ENCODE results near the gene CHKA. TPM values are rescaled to one million over a fixed set of nuclear protein-coding genes. Genes with fewer than 3 reads are reported as not detected.

Gene CHKA
- polyA plus RNA-seq, 1 of the 3 experiments (the other 2 are of a cell fraction): 12.3 TPM

DNA sequence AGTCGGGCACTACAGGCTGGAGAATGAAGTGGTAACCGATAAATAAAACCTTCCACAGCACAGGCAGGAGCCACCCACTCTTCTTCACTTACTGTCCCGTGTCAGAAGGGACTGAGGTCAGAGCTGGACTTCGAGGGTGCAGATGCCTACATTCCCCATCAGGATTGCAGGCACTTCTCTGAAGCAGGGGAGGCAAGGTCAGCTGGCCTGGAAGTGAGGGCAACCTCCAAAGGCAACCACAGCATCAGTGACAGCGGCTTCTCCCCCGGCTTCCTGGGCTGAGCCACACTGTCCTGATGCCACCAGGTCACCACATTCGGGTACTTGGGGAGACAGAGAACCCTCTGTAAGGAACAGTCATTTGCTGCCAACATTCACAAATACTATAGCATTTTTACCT, 59.7 kb downstream of the CHKA start (continued):
- TF ChIP-seq, protein P1, sequence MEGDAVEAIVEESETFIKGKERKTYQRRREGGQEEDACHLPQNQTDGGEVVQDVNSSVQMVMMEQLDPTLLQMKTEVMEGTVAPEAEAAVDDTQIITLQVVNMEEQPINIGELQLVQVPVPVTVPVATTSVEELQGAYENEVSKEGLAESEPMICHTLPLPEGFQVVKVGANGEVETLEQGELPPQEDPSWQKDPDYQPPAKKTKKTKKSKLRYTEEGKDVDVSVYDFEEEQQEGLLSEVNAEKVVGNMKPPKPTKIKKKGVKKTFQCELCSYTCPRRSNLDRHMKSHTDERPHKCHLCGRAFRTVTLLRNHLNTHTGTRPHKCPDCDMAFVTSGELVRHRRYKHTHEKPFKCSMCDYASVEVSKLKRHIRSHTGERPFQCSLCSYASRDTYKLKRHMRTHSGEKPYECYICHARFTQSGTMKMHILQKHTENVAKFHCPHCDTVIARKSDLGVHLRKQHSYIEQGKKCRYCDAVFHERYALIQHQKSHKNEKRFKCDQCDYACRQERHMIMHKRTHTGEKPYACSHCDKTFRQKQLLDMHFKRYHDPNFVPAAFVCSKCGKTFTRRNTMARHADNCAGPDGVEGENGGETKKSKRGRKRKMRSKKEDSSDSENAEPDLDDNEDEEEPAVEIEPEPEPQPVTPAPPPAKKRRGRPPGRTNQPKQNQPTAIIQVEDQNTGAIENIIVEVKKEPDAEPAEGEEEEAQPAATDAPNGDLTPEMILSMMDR (IDR thresholded peaks at IDR 0.05): no peak
- TF ChIP-seq, protein P2, sequence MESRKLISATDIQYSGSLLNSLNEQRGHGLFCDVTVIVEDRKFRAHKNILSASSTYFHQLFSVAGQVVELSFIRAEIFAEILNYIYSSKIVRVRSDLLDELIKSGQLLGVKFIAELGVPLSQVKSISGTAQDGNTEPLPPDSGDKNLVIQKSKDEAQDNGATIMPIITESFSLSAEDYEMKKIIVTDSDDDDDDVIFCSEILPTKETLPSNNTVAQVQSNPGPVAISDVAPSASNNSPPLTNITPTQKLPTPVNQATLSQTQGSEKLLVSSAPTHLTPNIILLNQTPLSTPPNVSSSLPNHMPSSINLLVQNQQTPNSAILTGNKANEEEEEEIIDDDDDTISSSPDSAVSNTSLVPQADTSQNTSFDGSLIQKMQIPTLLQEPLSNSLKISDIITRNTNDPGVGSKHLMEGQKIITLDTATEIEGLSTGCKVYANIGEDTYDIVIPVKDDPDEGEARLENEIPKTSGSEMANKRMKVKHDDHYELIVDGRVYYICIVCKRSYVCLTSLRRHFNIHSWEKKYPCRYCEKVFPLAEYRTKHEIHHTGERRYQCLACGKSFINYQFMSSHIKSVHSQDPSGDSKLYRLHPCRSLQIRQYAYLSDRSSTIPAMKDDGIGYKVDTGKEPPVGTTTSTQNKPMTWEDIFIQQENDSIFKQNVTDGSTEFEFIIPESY (IDR thresholded peaks at IDR 0.05; ENCODE audit: borderline replicate concordance, low read depth): no peak
- TF ChIP-seq RCOR1 (IDR thresholded peaks at IDR 0.05; ENCODE audit: low read length) (no peak), RXRA (IDR thresholded peaks at IDR 0.05; ENCODE audit: borderline replicate concordance, low read depth) (no peak), TEAD4 (IDR thresholded peaks at IDR 0.05; ENCODE audit: borderline replicate concordance, insufficient read depth) (no peak)

DNA sequence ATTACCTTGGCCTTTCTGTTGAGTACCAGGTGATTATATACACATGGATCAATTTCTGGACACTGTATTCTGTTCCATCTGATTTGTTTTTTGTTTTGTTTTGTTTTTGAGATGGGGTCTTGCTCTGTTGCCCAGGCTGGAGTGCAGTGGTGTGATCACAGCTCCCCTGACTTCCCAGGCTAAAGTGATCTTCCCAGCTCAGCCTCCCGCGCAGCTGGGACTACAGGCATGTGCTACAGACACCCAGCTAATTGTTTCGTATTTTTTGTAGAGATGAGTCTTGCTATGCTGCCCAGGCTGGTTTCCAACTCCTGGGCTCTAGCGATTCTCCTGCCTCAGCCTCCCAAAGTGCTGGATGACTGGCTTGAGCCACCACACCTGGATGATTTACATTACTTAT, 63.4 kb downstream of the CHKA start:
- DNase-seq: no peak
- Histone ChIP-seq H3K9ac (no peak overlapping the region), H4K20me1 (ENCODE audit: insufficient read depth) (no peaks in the 10 kb centered on the region), H2AFZ (ENCODE audit: low read depth) (no peak overlapping the region), H3K4me3 (ENCODE audit: low read depth in 2 of 2, low read length in 1 of 2) (no peak overlapping the region), H3F3A (replicated peaks; ENCODE audit: insufficient read depth) (peaks cover 6% of the 10 kb centered on the region), H3K4me2 (no peak overlapping the region), H3K79me2 (ENCODE audit: insufficient read depth) (no peaks in the 10 kb centered on the region), H3K9me2 (no peaks in the 10 kb centered on the region), H3K27ac (ENCODE audit: low read depth in 2 of 2, low read length in 1 of 2) (no peak overlapping the region), H3K9me3 (no peaks in the 10 kb centered on the region), H3K27me3 (ENCODE audit: insufficient read depth) (no peaks in the 10 kb centered on the region), H3K36me3 (replicated peaks in 1 of 2; ENCODE audit: control insufficient read depth in 1 of 2, insufficient read depth in 2 of 2, low read length in 1 of 2) (peaks cover 24 to 52% of the 10 kb centered on the region in 2 experiments), H3K4me1 (ENCODE audit: control insufficient read depth in 1 of 2, insufficient read depth in 2 of 2, low read depth in 1 of 2, low read length in 1 of 2) (no peaks in the 10 kb centered on the region)
- ChIA-PET CTCF (no interaction called here), POLR2A (no interaction called here)
- WGBS (ENCODE audit: low lambda C conversion rate): 97% methylated on average over 4 of the region's 4 CpGs
- TF ChIP-seq, protein P1 (IDR thresholded peaks at IDR 0.05): no peak
- TF ChIP-seq, protein P3, sequence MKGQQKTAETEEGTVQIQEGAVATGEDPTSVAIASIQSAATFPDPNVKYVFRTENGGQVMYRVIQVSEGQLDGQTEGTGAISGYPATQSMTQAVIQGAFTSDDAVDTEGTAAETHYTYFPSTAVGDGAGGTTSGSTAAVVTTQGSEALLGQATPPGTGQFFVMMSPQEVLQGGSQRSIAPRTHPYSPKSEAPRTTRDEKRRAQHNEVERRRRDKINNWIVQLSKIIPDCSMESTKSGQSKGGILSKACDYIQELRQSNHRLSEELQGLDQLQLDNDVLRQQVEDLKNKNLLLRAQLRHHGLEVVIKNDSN (IDR thresholded peaks at IDR 0.05; ENCODE audit: borderline replicate concordance, low read depth): no peak
- no peak for TF ChIP-seq SMC3 (IDR thresholded peaks at IDR 0.05; ENCODE audit: low read depth, low read length)
- TF ChIP-seq TCF12 (IDR thresholded peaks at IDR 0.05): no peak
- no peak for TF ChIP-seq RXRA (IDR thresholded peaks at IDR 0.05; ENCODE audit: borderline replicate concordance, low read depth)
- TF ChIP-seq, protein P4, sequence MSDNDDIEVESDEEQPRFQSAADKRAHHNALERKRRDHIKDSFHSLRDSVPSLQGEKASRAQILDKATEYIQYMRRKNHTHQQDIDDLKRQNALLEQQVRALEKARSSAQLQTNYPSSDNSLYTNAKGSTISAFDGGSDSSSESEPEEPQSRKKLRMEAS (IDR thresholded peaks at IDR 0.05; ENCODE audit: low read depth): no peak
- no peak for TF ChIP-seq POLR2AphosphoS5 (IDR thresholded peaks at IDR 0.05; ENCODE audit: low read depth, low read length)
- no peak for TF ChIP-seq NRF1 (IDR thresholded peaks at IDR 0.05; ENCODE audit: low read depth, low read length)
- TF ChIP-seq NFIC (IDR thresholded peaks at IDR 0.05; ENCODE audit: borderline replicate concordance): no peak
- no peak for TF ChIP-seq FOSL2 (IDR thresholded peaks at IDR 0.05; ENCODE audit: borderline replicate concordance, low read depth)
- TF ChIP-seq YY1 (IDR thresholded peaks at IDR 0.05; ENCODE audit: low read depth): no peak
- TF ChIP-seq, protein P5, sequence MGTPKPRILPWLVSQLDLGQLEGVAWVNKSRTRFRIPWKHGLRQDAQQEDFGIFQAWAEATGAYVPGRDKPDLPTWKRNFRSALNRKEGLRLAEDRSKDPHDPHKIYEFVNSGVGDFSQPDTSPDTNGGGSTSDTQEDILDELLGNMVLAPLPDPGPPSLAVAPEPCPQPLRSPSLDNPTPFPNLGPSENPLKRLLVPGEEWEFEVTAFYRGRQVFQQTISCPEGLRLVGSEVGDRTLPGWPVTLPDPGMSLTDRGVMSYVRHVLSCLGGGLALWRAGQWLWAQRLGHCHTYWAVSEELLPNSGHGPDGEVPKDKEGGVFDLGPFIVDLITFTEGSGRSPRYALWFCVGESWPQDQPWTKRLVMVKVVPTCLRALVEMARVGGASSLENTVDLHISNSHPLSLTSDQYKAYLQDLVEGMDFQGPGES (IDR thresholded peaks at IDR 0.05; ENCODE audit: low read depth, low read length): no peak
- TF ChIP-seq, protein P6, sequence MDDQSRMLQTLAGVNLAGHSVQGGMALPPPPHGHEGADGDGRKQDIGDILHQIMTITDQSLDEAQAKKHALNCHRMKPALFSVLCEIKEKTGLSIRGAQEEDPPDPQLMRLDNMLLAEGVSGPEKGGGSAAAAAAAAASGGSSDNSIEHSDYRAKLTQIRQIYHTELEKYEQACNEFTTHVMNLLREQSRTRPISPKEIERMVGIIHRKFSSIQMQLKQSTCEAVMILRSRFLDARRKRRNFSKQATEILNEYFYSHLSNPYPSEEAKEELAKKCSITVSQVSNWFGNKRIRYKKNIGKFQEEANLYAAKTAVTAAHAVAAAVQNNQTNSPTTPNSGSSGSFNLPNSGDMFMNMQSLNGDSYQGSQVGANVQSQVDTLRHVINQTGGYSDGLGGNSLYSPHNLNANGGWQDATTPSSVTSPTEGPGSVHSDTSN (IDR thresholded peaks at IDR 0.05): no peak
- no peak for TF ChIP-seq CHD2 (IDR thresholded peaks at IDR 0.05; ENCODE audit: low read length, partially characterized antibody)
- no peak for TF ChIP-seq ELF1 (IDR thresholded peaks at IDR 0.05)
- TF ChIP-seq, protein P7, sequence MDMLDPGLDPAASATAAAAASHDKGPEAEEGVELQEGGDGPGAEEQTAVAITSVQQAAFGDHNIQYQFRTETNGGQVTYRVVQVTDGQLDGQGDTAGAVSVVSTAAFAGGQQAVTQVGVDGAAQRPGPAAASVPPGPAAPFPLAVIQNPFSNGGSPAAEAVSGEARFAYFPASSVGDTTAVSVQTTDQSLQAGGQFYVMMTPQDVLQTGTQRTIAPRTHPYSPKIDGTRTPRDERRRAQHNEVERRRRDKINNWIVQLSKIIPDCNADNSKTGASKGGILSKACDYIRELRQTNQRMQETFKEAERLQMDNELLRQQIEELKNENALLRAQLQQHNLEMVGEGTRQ (IDR thresholded peaks at IDR 0.05; ENCODE audit: borderline replicate concordance, low read depth, low read length): no peak
- TF ChIP-seq RFX5 (IDR thresholded peaks at IDR 0.05; ENCODE audit: low read length): no peak
- no peak for TF ChIP-seq EZH2phosphoT487 (IDR thresholded peaks at IDR 0.05; ENCODE audit: borderline replicate concordance, low read depth)

All from SK-N-SH (cell line).